ENCODE results near the gene MYO9A. TPM values are rescaled to one million over a fixed set of nuclear protein-coding genes. Genes with fewer than 3 reads are reported as not detected.

The MYO9A gene
- polyA plus RNA-seq, 1 experiment = 13.1 TPM

DNA sequence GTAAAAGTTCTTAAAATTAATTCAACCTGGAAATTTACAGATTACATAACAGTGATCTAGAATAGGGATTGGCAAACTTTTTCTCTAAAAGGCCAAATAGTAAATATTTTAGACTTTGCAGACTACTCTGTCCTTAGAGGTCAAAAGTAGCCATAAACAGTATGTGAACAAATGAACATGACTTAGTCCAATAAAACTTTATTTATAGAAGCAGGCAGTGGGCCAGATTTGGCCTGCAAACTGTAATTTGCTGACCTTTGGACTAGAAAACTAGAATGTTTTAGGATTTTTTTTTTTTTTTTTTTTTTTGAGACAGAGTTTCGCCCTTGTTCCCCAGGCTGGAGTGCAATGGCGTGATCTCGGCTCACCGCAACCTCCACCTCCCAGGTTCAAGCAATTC lies 12.3 kb upstream of the MYO9A start:
- no peaks in the 10 kb centered on the region for H3K36me3 ChIP-seq (ENCODE audit: control insufficient read depth, insufficient read depth, low read length)
- TF ChIP-seq, protein P1, sequence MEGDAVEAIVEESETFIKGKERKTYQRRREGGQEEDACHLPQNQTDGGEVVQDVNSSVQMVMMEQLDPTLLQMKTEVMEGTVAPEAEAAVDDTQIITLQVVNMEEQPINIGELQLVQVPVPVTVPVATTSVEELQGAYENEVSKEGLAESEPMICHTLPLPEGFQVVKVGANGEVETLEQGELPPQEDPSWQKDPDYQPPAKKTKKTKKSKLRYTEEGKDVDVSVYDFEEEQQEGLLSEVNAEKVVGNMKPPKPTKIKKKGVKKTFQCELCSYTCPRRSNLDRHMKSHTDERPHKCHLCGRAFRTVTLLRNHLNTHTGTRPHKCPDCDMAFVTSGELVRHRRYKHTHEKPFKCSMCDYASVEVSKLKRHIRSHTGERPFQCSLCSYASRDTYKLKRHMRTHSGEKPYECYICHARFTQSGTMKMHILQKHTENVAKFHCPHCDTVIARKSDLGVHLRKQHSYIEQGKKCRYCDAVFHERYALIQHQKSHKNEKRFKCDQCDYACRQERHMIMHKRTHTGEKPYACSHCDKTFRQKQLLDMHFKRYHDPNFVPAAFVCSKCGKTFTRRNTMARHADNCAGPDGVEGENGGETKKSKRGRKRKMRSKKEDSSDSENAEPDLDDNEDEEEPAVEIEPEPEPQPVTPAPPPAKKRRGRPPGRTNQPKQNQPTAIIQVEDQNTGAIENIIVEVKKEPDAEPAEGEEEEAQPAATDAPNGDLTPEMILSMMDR (IDR thresholded peaks at IDR 0.05; ENCODE audit: insufficient read depth, low read depth, low read length) = no peak
- H3K4me3 ChIP-seq (ENCODE audit: low read depth, low read length) = no peak overlapping the region
- DNase-seq (ENCODE audit: low read depth) = no peak
- POLR2A ChIA-PET = no interaction called here
- CTCF ChIA-PET = no interaction called here
- no peaks in the 10 kb centered on the region for H3K27me3 ChIP-seq (ENCODE audit: control insufficient read depth, insufficient read depth, low read length)

DNA sequence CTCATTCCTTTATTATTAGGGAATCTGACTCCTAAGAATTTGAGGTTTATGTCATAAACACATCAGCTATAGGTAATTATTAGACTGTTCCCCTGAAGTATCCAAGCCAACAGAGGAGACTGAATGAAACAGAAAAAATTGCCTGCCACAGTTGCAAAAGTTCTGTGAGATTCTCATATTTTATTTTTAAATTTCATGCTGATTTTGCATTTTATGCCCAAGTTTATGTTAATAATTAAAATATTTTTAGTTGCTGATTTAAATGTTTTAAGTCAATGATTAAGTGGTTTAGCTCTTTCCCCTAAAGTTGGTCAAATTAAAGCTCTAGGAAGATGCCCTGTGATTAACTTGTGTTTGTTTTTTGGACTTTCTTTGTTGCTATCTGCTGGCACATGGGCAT lies 10.4 kb upstream of the MYO9A start:
- DNase-seq (ENCODE audit: low read depth) = no peak
- POLR2A ChIA-PET = no interaction called here
- no peaks in the 10 kb centered on the region for H3K36me3 ChIP-seq (ENCODE audit: control insufficient read depth, insufficient read depth, low read length)
- TF ChIP-seq, protein P1 (IDR thresholded peaks at IDR 0.05; ENCODE audit: insufficient read depth, low read depth, low read length) = no peak
- no peak overlapping the region for H3K4me3 ChIP-seq (ENCODE audit: low read depth, low read length)
- no peaks in the 10 kb centered on the region for H3K27me3 ChIP-seq (ENCODE audit: control insufficient read depth, insufficient read depth, low read length)
- CTCF ChIA-PET = no interaction called here

DNA sequence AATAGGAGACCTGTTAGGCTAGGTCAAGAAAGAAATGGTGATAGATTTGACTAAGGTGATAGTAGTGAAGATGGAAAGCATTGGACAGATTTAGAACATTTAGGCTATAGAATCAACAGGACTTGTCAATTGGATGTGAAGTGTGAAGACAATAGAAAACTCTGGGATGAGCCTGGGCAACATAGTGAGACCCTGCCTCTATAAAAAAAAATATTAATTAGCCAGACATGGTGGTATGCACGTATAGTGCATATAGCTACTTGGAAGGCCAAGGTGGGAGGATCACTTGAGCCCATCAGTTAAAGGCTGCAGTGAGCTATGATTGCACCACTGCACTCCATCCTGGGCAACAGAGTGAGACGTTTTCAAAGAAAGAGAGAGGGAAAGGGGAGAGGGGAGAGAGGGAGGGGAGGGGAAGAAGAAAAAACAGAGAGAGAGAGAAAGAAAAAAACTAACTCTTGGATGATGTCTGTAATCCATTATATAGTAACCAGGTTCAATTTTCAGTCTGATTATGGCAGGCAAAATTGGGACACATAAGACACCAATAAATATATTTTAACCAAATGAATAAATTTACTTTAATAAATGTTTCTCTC lies 9.9 kb upstream of the MYO9A start:
- POLR2A ChIA-PET = no interaction called here
- no peak for DNase-seq (ENCODE audit: low read depth)
- no peak overlapping the region for H3K4me3 ChIP-seq (ENCODE audit: low read depth, low read length)
- H3K36me3 ChIP-seq (ENCODE audit: control insufficient read depth, insufficient read depth, low read length) = no peaks in the 10 kb centered on the region
- CTCF ChIA-PET = interaction anchor here (0.7 kb wide), 1 partner anchor 14 kb away, joined by 3 read pairs; no protein-coding TSS in a partner anchor
- H3K27me3 ChIP-seq (ENCODE audit: control insufficient read depth, insufficient read depth, low read length) = no peaks in the 10 kb centered on the region
- TF ChIP-seq, protein P1 (IDR thresholded peaks at IDR 0.05; ENCODE audit: insufficient read depth, low read depth, low read length) = no peak

DNA sequence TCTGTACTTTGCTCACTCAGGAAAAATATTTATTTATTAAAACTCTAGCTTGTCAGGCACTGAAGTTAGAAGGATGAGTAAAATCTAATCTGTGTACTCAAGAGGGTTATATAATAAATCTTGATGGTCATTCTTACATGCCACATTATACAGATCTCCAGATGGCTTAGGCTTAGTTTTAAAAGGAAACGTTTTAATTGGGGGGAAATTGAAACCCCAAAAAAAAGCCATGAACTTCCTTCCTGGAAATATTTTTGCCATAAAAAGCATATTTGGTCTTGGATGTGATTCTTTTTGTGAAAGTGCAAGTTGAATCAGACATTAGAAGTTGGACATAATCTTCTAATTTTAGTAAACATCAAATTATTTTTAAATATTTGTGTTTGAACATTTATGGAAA lies 6.3 kb upstream of the MYO9A start:
- ChIA-PET CTCF (interaction anchor here (1.3 kb wide), 1 partner anchor 13 kb away, joined by 3 read pairs; no protein-coding TSS in a partner anchor), POLR2A (no interaction called here)
- Histone ChIP-seq H3K4me3 (ENCODE audit: low read depth, low read length) (no peak overlapping the region), H3K27me3 (ENCODE audit: control insufficient read depth, insufficient read depth, low read length) (no peaks in the 10 kb centered on the region), H3K36me3 (ENCODE audit: control insufficient read depth, insufficient read depth, low read length) (no peaks in the 10 kb centered on the region)
- DNase-seq (ENCODE audit: low read depth) = no peak
- TF ChIP-seq, protein P1 (IDR thresholded peaks at IDR 0.05; ENCODE audit: insufficient read depth, low read depth, low read length) = no peak

DNA sequence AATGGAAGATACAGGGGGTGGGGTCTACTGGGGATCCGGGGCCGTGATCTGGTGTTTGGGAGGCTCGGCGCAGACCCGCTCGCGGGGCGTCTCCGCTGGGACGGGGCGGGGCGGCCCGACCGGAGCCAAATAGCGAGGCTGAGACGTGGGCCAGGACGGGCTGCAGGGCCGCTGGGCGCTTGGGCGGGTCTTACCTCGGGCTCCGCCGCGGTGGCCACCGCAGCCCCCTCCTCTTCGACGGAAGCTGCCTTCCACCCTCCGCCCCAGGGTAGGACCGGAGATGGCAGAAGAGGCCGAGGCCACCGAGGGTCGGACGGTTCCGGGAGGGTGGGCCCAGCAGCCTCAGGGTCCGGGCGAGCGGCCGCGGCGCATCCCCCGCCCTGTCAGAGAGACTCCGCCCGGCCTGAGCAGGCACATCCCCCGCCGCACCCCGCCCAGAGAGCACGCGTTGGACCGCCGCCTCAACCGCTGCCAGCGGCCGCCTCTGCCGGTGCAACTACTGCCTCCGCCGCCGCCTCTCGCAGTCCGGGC lies 399 bp downstream of the MYO9A start:
- POLR2A ChIA-PET = no interaction called here
- TF ChIP-seq, protein P1 (IDR thresholded peaks at IDR 0.05; ENCODE audit: insufficient read depth, low read depth, low read length) = no peak

More for the DNA sequence above, 399 bp downstream of the MYO9A start:
- Histone ChIP-seq H3K36me3 (ENCODE audit: control insufficient read depth, insufficient read depth, low read length) (no peaks in the 10 kb centered on the region), H3K27me3 (ENCODE audit: control insufficient read depth, insufficient read depth, low read length) (no peaks in the 10 kb centered on the region), H3K4me3 (ENCODE audit: low read depth, low read length) (peak overlapping the region; percentile 96)
- CTCF ChIA-PET = interaction anchor here (0.5 kb wide), 2 partner anchors 40 to 60 kb away, joined by 3 to 4 read pairs; no protein-coding TSS in a partner anchor
- DNase-seq (ENCODE audit: low read depth) = peak; percentile 26

Measured in BJ (cell line).